ENCODE measurements around the gene SMAD6.

The SMAD6 gene

GRCh38 chr15:66809664-66810063 is 107.6 kb downstream of the SMAD6 start:
- DNase-seq (ENCODE audit: low spot score): no peak
- no peak for TF ChIP-seq CTCF (IDR thresholded peaks at IDR 0.05; ENCODE audit: borderline replicate concordance, control extremely low read depth, extremely low read depth, insufficient read depth, missing control alignments)
- in situ Hi-C loops (cut with MboI; ENCODE audit: low sequenced_read_pairs, unreplicated experiment): no loop called here

GRCh38 chr15:66815318-66815717 is 113.3 kb downstream of the SMAD6 start:
- DNase-seq (ENCODE audit: low spot score): no peak
- no peak for TF ChIP-seq CTCF (IDR thresholded peaks at IDR 0.05; ENCODE audit: borderline replicate concordance, control extremely low read depth, extremely low read depth, insufficient read depth, missing control alignments)
- in situ Hi-C loops (cut with MboI; ENCODE audit: low sequenced_read_pairs, unreplicated experiment): no loop called here

GRCh38 chr15:66816201-66816600 is 114.2 kb downstream of the SMAD6 start:
- no peak for DNase-seq (ENCODE audit: low spot score)
- in situ Hi-C loops (cut with MboI; ENCODE audit: low sequenced_read_pairs, unreplicated experiment): no loop called here
- TF ChIP-seq CTCF (IDR thresholded peaks at IDR 0.05; ENCODE audit: borderline replicate concordance, control extremely low read depth, extremely low read depth, insufficient read depth, missing control alignments): no peak

DNA sequence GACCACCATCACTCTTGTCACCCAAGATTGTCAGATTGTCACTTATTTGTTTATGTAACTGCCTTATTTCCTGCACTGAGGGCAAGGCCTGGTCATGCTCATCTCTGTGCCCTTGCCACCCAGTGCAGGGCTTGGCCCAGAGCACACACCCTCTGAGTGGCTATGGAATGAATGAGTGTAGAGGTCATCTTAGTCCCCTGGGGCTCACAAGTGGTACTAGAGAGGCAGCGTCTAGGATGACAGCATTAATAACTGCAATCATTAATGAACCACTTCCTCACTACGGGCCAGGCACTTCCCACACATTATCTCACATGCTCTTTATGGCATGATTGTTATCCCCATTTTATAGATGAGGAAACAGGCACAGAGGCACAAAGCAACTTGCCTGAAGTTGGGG is 117.0 kb downstream of the SMAD6 start:
- TF ChIP-seq CTCF (IDR thresholded peaks at IDR 0.05; ENCODE audit: borderline replicate concordance, control extremely low read depth, extremely low read depth, insufficient read depth, missing control alignments): no peak
- no peak for DNase-seq (ENCODE audit: low spot score)
- in situ Hi-C loops (cut with MboI; ENCODE audit: low sequenced_read_pairs, unreplicated experiment): no loop called here

GRCh38 chr15:66820481-66821176 is 118.6 kb downstream of the SMAD6 start:
- TF ChIP-seq CTCF (IDR thresholded peaks at IDR 0.05; ENCODE audit: borderline replicate concordance, control extremely low read depth, extremely low read depth, insufficient read depth, missing control alignments): no peak
- no peak for DNase-seq (ENCODE audit: low spot score)
- in situ Hi-C loops (cut with MboI; ENCODE audit: low sequenced_read_pairs, unreplicated experiment): no loop called here

GRCh38 chr15:66821307-66821706 is 119.3 kb downstream of the SMAD6 start:
- TF ChIP-seq CTCF (IDR thresholded peaks at IDR 0.05; ENCODE audit: borderline replicate concordance, control extremely low read depth, extremely low read depth, insufficient read depth, missing control alignments): no peak
- in situ Hi-C loops (cut with MboI; ENCODE audit: low sequenced_read_pairs, unreplicated experiment): no loop called here
- no peak for DNase-seq (ENCODE audit: low spot score)
